GM18909 (cell line): ENCODE results near the gene SEPTIN1.
"Not testable (repeated sequence)": the region's sequence is repeated elsewhere in the genome, so short reads cannot be mapped to it uniquely, and the experiment has no call there.

Source experiments
- ATAC-seq: cut with Tn5 transposase; IDR thresholded peaks from one replicate; pipeline ENCODE4 v1.9.1; 2021; ENCODE audit warnings: mild to moderate bottlenecking; ENCODE audit not compliant: unreplicated experiment, poor library complexity

SEPTIN1 gene

GRCh38 chr16:30401768-30402425 is 19.5 kb upstream of the SEPTIN1 start:
- no peak for ATAC-seq

- no peak for ATAC-seq
Measured at GRCh38 chr16:30399435-30400186, 17.2 kb upstream of the SEPTIN1 start.

- no peak for ATAC-seq
Measured at GRCh38 chr16:30398661-30399434, 16.5 kb upstream of the SEPTIN1 start.

- ATAC-seq, result no peak
Measured at GRCh38 chr16:30397776-30398660, 15.7 kb upstream of the SEPTIN1 start.

GRCh38 chr16:30397056-30397455 is 14.7 kb upstream of the SEPTIN1 start:
- ATAC-seq, result no peak

- not testable (repeated sequence) for ATAC-seq
Measured at GRCh38 chr16:30396627-30397026, 14.3 kb upstream of the SEPTIN1 start.

GRCh38 chr16:30395992-30396585 is 13.7 kb upstream of the SEPTIN1 start:
- ATAC-seq, result no peak

GRCh38 chr16:30395155-30395991 is 13.0 kb upstream of the SEPTIN1 start, which contains the start of gene ZNF48:
TSS of gene ZNF48 (plus strand) at chr16:30395420. CDS start at chr16:30395795, 375 bp downstream.
- peak; percentile 66 for ATAC-seq

- ATAC-seq, result no peak
Measured at GRCh38 chr16:30394592-30395154, 12.3 kb upstream of the SEPTIN1 start.

GRCh38 chr16:30383521-30383920 is 1.2 kb upstream of the SEPTIN1 start:
- no peak for ATAC-seq

GRCh38 chr16:30381291-30382041 is 895 bp downstream of the SEPTIN1 start:
- ATAC-seq, result no peak

- ATAC-seq, result no peak
Measured at GRCh38 chr16:30380803-30381208, 1.6 kb downstream of the SEPTIN1 start.

GRCh38 chr16:30380072-30380802 is 2.1 kb downstream of the SEPTIN1 start:
- ATAC-seq, result no peak

GRCh38 chr16:30379158-30379783 is 3.1 kb downstream of the SEPTIN1 start:
- no peak for ATAC-seq

- peak; percentile 80 for ATAC-seq
Measured at GRCh38 chr16:30378236-30379157, 3.9 kb downstream of the SEPTIN1 start.

GRCh38 chr16:30377812-30378235 is 4.5 kb downstream of the SEPTIN1 start:
- ATAC-seq, result peak; percentile 45
